Fibroblast of lung (primary cell): ENCODE measurements around the gene KLC1.

Source experiments
- EZH2 ChIP-seq: IDR thresholded peaks from 2 replicates; pipeline ENCODE4 v1.5.1; 2012; ENCODE audit warnings: low read length, control low read depth, mild to moderate bottlenecking; ENCODE audit errors: missing control alignments
- TF ChIP-seq, protein P1 (sequence below), 2 donors: IDR thresholded peaks in 1 of 2; conservative IDR thresholded peaks in 1 of 2; 1 replicate in 1 of 2; 2 replicates in 1 of 2; pipeline ENCODE4 v1.5.1; 2011 to 2012; ENCODE audit warnings: low read length in 2 of 2, control low read depth in 1 of 2, inconsistent platforms in 1 of 2, low read depth in 1 of 2, mild to moderate bottlenecking in 1 of 2

DNA sequence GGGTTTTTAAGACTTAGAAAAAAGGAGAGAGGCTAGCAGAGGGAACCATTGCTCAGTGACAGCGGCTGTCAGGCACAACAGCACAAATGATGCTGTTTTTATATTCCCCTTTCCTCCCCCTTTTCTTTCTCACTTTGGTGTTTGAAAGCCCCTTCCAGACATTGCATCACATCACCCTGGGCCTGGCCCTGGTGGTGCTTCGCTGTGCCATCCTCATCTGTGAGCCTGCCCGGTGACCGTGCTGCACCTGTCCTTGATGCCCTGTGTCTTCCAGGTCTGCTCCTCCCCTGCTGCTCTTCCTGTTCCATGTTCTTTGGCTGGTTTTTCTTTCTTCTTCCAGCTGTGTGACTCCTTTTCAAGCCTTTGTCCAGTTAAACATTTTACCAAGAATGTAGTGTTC, 24.8 kb downstream of the KLC1 start:
- TF ChIP-seq, protein P1, sequence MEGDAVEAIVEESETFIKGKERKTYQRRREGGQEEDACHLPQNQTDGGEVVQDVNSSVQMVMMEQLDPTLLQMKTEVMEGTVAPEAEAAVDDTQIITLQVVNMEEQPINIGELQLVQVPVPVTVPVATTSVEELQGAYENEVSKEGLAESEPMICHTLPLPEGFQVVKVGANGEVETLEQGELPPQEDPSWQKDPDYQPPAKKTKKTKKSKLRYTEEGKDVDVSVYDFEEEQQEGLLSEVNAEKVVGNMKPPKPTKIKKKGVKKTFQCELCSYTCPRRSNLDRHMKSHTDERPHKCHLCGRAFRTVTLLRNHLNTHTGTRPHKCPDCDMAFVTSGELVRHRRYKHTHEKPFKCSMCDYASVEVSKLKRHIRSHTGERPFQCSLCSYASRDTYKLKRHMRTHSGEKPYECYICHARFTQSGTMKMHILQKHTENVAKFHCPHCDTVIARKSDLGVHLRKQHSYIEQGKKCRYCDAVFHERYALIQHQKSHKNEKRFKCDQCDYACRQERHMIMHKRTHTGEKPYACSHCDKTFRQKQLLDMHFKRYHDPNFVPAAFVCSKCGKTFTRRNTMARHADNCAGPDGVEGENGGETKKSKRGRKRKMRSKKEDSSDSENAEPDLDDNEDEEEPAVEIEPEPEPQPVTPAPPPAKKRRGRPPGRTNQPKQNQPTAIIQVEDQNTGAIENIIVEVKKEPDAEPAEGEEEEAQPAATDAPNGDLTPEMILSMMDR (conservative IDR thresholded peaks at IDR 0.05 in 1 of 2, IDR thresholded peaks at IDR 0.05 in 1 of 2; ENCODE audit: low read depth in 1 of 2, low read length in 2 of 2): no peak
- TF ChIP-seq EZH2: no peak
